ENCODE data around the gene TOX2. TPM values are rescaled to one million over a fixed set of nuclear protein-coding genes. Genes with fewer than 3 reads are reported as not detected.

The TOX2 gene
- total and polyA plus RNA-seq, 9 donors = 0.69 to 5.6 (median 1.8) TPM

GRCh38 chr20:43987531-43987930 is 72.9 kb downstream of the TOX2 start:
- no peaks in the 10 kb centered on the region for H3K4me1 ChIP-seq (ENCODE audit: insufficient read depth)
- no peak overlapping the region for H3K27ac ChIP-seq
- TF ChIP-seq CTCF (IDR thresholded peaks at IDR 0.05) = no peak
- TF ChIP-seq POLR2A (IDR thresholded peaks at IDR 0.05) = no peak
- TF ChIP-seq EP300 (IDR thresholded peaks at IDR 0.05) = no peak
- H3K9me3 ChIP-seq = no peaks in the 10 kb centered on the region
- 64 to 72% (median 67%) methylated on average over 4 of the region's 4 CpGs for WGBS, 3 donors
- no peaks in the 10 kb centered on the region for H3K27me3 ChIP-seq
- H3K36me3 ChIP-seq = no peaks in the 10 kb centered on the region
- intact Hi-C loops (cut with DNase I) = no loop called here
- no peak for DNase-seq
- no peak overlapping the region for H3K4me3 ChIP-seq

GRCh38 chr20:43988451-43988850 is 73.8 kb downstream of the TOX2 start:
- Histone ChIP-seq H3K36me3 (no peaks in the 10 kb centered on the region), H3K27ac (no peak overlapping the region), H3K4me1 (ENCODE audit: insufficient read depth) (no peaks in the 10 kb centered on the region), H3K4me3 (no peak overlapping the region), H3K27me3 (no peaks in the 10 kb centered on the region), H3K9me3 (no peaks in the 10 kb centered on the region)
- 54 to 67% (median 57%) methylated on average over 2 of the region's 2 CpGs for WGBS, 3 donors
- intact Hi-C loops (cut with DNase I) = no loop called here
- no peak for TF ChIP-seq CTCF (IDR thresholded peaks at IDR 0.05)
- TF ChIP-seq EP300 (IDR thresholded peaks at IDR 0.05) = no peak
- TF ChIP-seq POLR2A (IDR thresholded peaks at IDR 0.05) = no peak
- DNase-seq = no peak

DNA sequence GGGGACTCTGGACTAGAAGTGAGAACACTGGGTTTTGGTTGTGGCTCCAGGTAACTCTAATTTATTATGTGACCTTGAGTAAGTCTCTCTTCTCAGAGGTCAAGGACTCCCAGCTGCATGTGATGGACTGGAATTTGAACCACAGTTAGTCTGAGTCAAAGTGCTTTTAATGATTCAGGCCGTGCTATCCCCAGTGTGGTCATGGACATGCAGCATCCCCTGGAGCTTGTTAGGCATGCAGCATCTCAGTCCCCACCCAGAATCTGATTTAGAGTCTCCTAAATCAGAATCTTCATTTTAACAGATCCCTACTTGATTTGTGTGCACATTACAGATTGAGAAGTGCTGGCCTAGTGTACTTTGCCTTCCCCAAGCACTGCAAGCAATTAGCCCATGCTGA is 74.2 kb downstream of the TOX2 start:
- no peak for TF ChIP-seq EP300 (IDR thresholded peaks at IDR 0.05)
- no peak for TF ChIP-seq CTCF (IDR thresholded peaks at IDR 0.05)
- no peak for TF ChIP-seq POLR2A (IDR thresholded peaks at IDR 0.05)
- Histone ChIP-seq H3K27ac (no peak overlapping the region), H3K27me3 (no peaks in the 10 kb centered on the region), H3K4me3 (no peak overlapping the region), H3K36me3 (no peaks in the 10 kb centered on the region), H3K9me3 (no peaks in the 10 kb centered on the region), H3K4me1 (ENCODE audit: insufficient read depth) (no peaks in the 10 kb centered on the region)
- intact Hi-C loops (cut with DNase I) = no loop called here
- 0 to 33% (median 31%) methylated on average over 1 of the region's 1 CpG for WGBS, 3 donors
- no peak for DNase-seq

DNA sequence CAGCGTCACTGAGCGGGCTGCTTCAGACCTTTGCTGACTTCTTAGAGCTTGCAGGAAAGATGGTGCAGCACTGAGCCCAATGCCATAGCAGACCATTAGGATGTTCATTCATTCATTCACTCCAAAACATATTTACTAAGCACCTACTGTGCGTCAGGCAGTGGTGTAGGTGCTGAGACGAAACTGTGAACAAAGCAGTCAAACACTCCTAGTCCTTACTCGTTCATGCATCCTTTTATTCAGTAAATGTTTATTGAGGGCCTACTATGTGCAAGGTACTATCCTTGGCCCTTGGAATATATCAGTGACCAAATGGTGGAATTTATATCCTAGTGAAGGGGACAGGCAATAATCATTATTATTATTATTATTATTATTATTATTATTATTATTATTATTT is 76.6 kb downstream of the TOX2 start:
- Histone ChIP-seq H3K4me3 (no peak overlapping the region), H3K9me3 (no peaks in the 10 kb centered on the region), H3K4me1 (ENCODE audit: insufficient read depth) (no peaks in the 10 kb centered on the region), H3K27me3 (no peaks in the 10 kb centered on the region), H3K36me3 (no peaks in the 10 kb centered on the region), H3K27ac (no peak overlapping the region)
- no peak for TF ChIP-seq CTCF (IDR thresholded peaks at IDR 0.05)
- TF ChIP-seq EP300 (IDR thresholded peaks at IDR 0.05) = no peak
- no peak for TF ChIP-seq POLR2A (IDR thresholded peaks at IDR 0.05)
- no peak for DNase-seq
- intact Hi-C loops (cut with DNase I) = no loop called here
- WGBS, 3 donors = 87 to 93% (median 93%) methylated on average over 5 of the region's 5 CpGs

DNA sequence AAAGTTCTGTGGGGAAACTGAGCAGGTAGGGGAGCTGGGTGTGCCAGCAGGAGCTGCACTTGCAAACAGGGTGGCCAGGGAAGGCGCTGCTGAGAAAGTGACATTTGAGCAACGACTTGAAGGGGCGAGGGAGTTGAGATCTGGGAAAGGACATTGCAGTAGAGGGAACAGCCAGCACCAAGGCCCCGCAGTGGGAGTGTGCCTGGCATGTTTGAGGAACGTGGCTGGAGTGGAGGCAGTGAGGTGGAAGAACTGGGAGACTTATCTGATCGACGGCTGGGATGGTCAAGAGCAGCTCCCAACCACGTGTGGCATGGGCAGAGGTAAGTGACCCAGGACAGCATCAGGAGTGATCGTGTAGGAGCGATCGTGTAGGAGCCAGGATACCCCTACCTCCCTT is 77.3 kb downstream of the TOX2 start:
- TF ChIP-seq CTCF (IDR thresholded peaks at IDR 0.05) = no peak
- no peak for TF ChIP-seq EP300 (IDR thresholded peaks at IDR 0.05)
- TF ChIP-seq POLR2A (IDR thresholded peaks at IDR 0.05) = no peak
- 76 to 80% (median 76%) methylated on average over 11 of the region's 11 CpGs for WGBS, 3 donors
- no peak for DNase-seq
- Histone ChIP-seq H3K27me3 (no peaks in the 10 kb centered on the region), H3K9me3 (no peaks in the 10 kb centered on the region), H3K4me3 (no peak overlapping the region), H3K27ac (no peak overlapping the region), H3K4me1 (ENCODE audit: insufficient read depth) (no peaks in the 10 kb centered on the region), H3K36me3 (no peaks in the 10 kb centered on the region)
- intact Hi-C loops (cut with DNase I) = no loop called here

Measured in ovary (tissue), 9 donors.